Fibroblast of gingiva (primary cell): ENCODE results near the gene SMOC2.
"Not testable (repeated sequence)": the region's sequence is repeated elsewhere in the genome, so short reads cannot be mapped to it uniquely, and the experiment has no call there.

ENCODE experiments used
- DNase-seq: peaks from one replicate; pipeline ENCODE4 v3.0.0-alpha.2; 2011; ENCODE audit warnings: low read depth

Gene SMOC2

DNA sequence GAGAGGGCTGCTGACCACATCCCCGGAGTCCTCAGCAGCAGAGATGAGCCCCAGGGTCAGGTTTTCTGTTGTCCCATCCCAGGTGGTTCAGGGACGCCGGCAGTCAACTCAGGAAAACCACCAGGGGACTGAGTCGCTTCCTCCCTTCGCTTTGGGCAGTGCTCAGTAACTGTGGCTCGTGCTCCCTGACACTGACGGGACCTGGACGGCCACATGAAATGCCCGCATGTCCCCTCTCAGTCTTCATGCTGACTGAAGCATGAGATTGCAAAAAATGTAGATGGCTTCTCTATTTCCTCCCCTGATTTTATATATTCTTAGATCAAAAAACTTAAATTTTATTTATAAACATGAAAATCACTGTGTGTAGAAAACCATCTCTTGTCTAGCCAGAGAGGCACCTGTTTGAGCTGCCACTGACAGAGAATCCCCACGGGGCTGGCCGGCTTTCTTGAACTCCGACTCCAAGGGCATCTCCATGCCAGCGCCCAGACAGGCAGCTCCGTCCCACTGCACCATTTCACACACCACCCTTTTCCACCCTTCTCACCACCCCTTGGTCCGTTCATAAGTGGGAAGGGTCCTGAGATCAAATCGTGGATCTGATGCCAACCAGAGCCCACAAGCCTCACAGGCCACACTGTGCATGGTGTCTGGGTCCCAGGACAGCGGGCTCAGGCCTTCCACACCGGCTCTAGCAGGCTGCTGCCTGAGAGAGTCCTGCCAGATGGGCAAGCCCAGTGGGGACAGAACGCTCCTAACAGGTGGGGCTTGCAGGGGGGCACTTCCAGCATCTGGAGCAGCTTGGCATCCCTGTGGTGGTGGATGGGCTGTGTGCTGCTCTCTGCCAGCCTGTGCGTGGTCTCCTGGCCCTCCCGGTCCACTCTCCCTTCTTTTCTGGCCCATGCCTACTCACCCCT lies 98.2 kb downstream of the SMOC2 start:
- no peak for DNase-seq

- DNase-seq: no peak
These were observed 99.8 kb downstream of the SMOC2 start for GRCh38 chr6:168540713-168541291.

DNA sequence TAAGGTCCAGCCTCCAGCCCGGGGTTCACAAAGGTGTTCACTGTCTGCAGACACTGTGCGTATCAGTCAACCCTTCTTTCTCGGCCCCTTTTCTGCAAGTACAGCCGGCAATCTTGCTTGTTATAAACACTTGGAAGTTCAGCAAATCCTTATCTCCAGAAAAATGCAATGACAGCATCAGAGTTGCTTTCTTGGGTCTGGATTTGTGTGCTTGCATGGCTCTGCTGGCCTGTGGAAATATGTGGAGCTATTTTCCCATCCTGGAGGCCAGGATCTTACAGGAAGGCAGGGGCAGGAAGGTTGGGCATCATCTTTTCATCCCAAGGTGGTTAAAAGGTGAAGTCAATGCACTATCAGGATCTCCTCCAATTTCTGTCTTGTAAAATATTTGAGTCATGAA lies 100.3 kb downstream of the SMOC2 start:
- DNase-seq: no peak

DNA sequence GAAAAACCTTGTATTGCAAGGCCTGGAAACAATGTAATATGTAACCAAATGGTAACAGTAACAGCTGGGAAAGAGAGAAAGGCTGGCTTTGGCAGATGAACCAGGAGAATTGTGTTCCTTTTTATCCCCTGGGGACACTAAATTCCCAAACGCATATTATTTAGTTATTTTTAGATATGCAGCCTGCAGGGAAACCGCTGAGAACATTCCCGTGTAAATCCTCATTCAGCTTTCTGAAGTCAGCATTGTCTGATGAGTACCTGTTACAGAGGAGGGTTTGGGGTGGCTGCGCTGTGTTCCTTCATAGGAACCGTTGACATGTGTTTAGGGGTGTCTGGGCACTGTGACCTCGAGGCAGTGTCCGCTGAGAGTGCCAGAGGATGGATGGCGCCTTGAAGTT lies 101.3 kb downstream of the SMOC2 start:
- DNase-seq: no peak

- no peak for DNase-seq
These were observed 104.4 kb downstream of the SMOC2 start for GRCh38 chr6:168545428-168545827.

DNA sequence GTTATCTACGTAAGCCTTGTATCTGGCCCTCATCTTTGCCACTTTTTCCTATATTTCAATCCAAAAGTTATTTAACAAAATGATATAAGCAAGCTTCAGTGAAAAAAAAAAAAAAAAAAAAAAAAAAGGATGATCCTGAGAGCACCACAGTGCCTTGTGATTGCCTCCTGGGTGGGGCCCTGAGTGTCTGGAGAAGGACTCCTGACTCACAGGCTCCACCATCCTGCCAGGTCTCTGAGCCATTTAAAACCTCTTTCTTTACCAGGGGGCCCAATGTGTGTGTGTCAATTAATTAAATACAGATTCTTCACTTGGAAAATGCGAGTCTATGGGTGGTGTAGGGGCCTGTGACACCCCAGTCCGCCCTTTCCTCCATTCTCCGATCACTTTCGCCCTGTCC lies 105.2 kb downstream of the SMOC2 start:
- DNase-seq: no peak

GRCh38 chr6:168546730-168547129 lies 105.7 kb downstream of the SMOC2 start:
- DNase-seq: no peak

DNA sequence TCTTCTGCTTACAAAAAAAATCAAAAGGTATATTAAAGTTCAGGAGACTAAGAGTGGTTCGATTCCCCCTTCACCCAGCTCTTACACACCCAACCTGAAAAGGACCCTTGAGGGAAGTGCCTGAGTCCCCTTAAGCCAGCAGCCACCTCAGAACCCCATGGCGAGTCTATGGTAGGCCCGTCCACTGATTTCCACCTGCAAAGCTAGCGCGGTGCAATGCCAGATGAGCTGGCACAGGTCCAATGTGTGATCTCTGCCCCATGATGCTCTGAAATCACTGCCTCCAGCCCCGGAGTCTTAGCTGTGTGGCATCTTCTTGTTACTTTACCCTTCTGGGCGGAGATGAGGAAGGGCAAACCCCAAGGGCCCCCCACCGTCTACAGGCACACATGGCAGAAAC lies 109.3 kb downstream of the SMOC2 start:
- DNase-seq: no peak

- DNase-seq: no peak
These were observed 113.5 kb downstream of the SMOC2 start for GRCh38 chr6:168554472-168554871.

DNA sequence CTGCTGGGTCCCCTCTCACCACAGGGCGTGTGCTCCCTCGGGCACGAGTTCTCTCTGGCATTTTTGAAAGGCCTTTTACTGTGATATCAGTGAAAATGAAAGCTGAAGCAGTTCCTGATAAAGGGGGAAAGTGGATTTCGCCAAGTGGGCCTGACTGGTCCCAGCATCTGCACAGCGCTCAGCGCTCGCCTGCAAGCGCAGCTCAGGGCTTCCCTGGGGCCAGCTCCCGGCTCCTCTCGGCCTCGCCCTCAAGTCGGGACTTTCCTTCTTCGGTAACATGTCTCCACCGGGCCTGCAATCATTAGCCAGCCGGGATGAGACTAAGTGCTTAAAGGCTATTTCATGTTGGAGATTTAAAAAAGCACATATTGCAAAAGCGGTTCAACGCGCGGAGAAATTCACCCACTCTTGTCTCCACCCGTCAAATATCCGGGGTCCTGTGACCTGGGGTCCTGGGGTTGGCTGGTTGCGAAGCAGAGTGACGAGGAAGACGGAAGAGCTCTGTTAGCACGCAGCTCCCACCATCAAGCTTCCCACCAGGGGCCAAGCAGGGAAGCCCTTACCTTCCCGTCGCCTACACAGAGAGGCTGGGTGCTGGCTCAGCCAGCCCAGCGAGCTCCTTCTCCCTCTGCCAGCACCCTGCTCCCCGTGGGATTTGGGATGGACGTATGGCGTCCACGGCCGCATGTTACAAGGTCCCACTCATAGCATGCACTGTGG lies 114.1 kb downstream of the SMOC2 start:
- DNase-seq: no peak

- DNase-seq: no peak
These were observed 114.8 kb downstream of the SMOC2 start for GRCh38 chr6:168555618-168556273.

DNA sequence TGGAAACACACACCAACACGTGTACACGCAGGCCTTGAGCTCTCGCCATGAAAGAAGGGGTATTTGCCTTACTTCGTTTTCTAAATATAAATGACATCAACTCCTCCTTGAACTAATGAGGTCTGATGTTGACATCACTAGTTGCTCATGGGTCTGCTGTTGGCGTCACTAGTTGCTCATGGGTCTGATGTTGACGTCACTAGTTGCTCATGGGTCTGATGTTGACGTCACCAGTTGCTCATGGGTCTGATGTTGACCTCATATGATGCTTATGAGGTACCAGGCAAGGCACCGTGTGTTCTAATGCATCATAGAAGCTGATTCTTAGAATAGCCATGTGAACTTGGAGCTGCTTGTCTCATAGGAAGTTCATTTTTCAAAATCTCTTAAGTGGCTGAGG lies 116.5 kb downstream of the SMOC2 start:
- no peak for DNase-seq

- no peak for DNase-seq
These were observed 117.7 kb downstream of the SMOC2 start for GRCh38 chr6:168558686-168559085.

- no peak for DNase-seq
These were observed 118.7 kb downstream of the SMOC2 start for GRCh38 chr6:168559574-168560098.

DNA sequence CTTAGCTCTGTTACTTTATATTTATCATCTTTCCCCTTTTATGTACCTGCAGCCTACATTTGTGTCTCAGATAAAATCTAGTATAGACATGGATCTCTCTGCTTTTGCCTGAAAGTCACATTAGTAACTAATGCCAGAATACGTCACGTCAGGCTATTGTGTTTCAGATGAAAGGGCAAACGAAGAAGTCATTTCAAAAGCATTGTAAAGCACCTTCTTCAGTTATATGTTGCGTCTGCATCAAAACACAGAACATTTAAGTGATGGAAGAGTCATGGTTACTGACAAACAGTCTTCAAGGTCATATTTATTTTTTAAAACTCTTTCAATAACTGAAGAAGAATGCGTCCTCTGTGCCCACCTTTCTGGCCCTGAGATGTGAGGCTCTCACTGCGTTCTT lies 119.1 kb downstream of the SMOC2 start:
- DNase-seq: no peak

DNA sequence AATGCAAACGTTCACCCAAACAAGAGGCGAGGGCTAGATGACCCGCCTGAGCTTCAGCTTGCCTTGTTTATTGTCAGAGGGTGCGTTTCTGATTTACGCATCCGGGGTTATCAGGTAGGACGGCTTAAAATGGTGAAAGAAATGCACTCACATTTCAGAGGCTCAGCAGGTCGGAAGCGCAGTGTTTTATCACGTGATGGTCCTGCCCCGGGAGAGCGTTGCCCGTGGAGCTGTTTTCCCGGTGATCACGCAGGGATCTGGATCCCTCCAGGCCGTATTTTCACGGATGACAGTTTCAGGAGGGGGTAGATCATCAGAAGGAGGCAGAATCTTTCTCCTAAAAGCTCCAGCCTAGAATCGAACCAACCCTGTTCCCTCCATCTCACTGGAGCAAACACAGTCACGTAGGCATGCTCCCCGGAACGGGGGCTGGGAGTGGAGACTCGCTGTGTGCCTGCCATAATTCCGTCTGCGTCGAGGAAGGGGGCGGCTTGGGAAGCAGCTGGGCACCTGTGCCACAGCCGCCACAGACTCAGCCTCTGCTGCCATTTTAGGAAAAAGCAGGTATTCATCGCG lies 121.7 kb downstream of the SMOC2 start:
- no peak for DNase-seq

DNA sequence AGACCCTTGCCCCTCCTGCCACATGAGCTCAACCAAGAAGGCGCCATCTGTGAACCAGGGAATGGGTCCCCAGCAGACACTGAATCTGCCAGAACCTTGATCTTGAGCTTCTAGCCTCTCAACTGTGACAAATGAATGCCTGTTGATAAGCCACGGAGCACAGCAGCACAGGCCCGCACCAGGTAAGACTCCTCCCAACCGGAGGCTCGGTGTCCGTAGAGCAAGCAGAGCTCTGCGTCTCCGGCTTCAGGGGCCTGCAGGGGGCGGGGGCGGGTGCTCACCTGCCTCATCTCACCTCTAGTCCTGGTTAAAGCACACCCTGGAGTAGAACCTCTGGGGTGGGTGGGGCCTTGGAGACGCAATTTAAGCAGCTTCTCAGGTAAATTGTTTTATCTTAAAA lies 122.7 kb downstream of the SMOC2 start:
- no peak for DNase-seq

GRCh38 chr6:168565112-168565511 lies 124.1 kb downstream of the SMOC2 start:
- no peak for DNase-seq

- DNase-seq: no peak
These were observed 129.2 kb downstream of the SMOC2 start for GRCh38 chr6:168570211-168570610.

- no peak for DNase-seq
These were observed 130.3 kb downstream of the SMOC2 start for GRCh38 chr6:168571268-168571667.

DNA sequence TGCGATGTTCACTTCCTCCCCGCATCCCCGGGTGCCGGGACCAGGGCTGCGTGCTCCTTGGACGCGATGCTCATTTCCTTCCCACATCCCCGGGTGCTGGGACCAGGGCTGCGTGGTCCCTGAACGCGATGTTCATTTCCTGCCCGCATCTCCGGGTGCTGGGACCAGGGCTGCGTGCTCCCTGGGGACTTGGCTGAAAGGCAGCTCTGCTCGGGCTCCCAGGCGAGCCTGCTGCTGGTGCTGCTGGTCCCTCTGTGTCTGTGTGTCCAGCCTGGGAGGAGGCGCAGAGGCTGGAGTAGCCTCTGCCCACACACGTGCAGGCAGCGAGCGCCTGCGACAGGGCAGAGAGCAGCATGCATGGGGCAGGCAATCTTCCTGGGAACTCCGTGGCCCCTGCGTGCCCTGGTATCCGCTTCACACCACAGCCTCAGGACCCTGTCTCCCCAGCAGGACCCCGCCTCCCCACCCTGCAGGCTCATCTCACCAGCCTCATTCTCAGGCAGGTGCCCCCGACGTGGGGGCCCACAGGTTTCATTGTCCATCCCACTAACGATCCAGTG lies 132.4 kb downstream of the SMOC2 start:
- DNase-seq: not testable (repeated sequence)
